Neural progenitor cell (in vitro differentiated cells): Measurements from ENCODE around the gene MGLL. TPM values are rescaled to one million over a fixed set of nuclear protein-coding genes. Genes with fewer than 3 reads are reported as not detected.

Experiments
- DNase-seq: peaks from one replicate; pipeline ENCODE4 v3.0.0-alpha.2; 2016; ENCODE audit warnings: low spot score
- H2AFZ ChIP-seq: fragments of 200-600 bp; sonication (generic); replicated peaks from 2 replicates; pipeline ENCODE4 v1.6.1; 2016; ENCODE audit warnings: antibody characterized with exemption
- H3F3A ChIP-seq: fragments of 200-600 bp; sonication (generic); 2 replicates; pipeline ENCODE4 v1.6.1; 2016; ENCODE audit warnings: antibody characterized with exemption, low read depth
- H3K27ac ChIP-seq: fragments of 200-600 bp; sonication (generic); 2 replicates; pipeline ENCODE4 v1.5.1; 2016; ENCODE audit warnings: mild to moderate bottlenecking
- H3K27me3 ChIP-seq: fragments of 200-600 bp; sonication (generic); 2 replicates; pipeline ENCODE4 v1.6.1; 2016; ENCODE audit warnings: mild to moderate bottlenecking, moderate library complexity
- H3K36me3 ChIP-seq: fragments of 200-600 bp; sonication (generic); 2 replicates; pipeline ENCODE4 v1.5.1; 2016
- H3K4me1 ChIP-seq: fragments of 200-600 bp; sonication (generic); 2 replicates; pipeline ENCODE4 v1.6.1; 2016; ENCODE audit warnings: mixed run types
- H3K4me2 ChIP-seq: fragments of 200-600 bp; sonication (generic); 2 replicates; pipeline ENCODE4 v1.6.1; 2016
- H3K4me3 ChIP-seq: fragments of 200-600 bp; sonication (generic); 2 replicates; pipeline ENCODE4 v1.5.1; 2016
- H3K79me2 ChIP-seq: fragments of 200-600 bp; sonication (generic); 2 replicates; pipeline ENCODE4 v1.6.1; 2016; ENCODE audit warnings: low read depth
- H3K9ac ChIP-seq: fragments of 200-600 bp; sonication (generic); 2 replicates; pipeline ENCODE4 v1.6.1; 2016
- H3K9me3 ChIP-seq: fragments of 200-600 bp; sonication (generic); 2 replicates; pipeline ENCODE4 v1.5.1; 2016; ENCODE audit warnings: low read depth
- H4K20me1 ChIP-seq: fragments of 200-600 bp; sonication (generic); 2 replicates; pipeline ENCODE4 v1.6.1; 2016; ENCODE audit warnings: low read depth
- H3K27ac Mint-ChIP-seq: 3 replicates; pipeline ENCODE4 v1.8.0; 2021; ENCODE audit warnings: mixed read lengths
- H3K27me3 Mint-ChIP-seq: 2 replicates; pipeline ENCODE4 v1.8.0; 2022; ENCODE audit warnings: low read depth, mild to moderate bottlenecking, inconsistent platforms, moderate library complexity, mixed read lengths; ENCODE audit not compliant: insufficient read depth
- H3K36me3 Mint-ChIP-seq: 3 replicates; pipeline ENCODE4 v1.8.0; 2021; ENCODE audit warnings: mixed read lengths
- H3K4me1 Mint-ChIP-seq: 3 replicates; pipeline ENCODE4 v1.8.0; 2021; ENCODE audit warnings: mixed read lengths
- H3K4me3 Mint-ChIP-seq: 3 replicates; pipeline ENCODE4 v1.8.0; 2021; ENCODE audit warnings: mild to moderate bottlenecking, moderate library complexity, mixed read lengths
- H3K9me3 Mint-ChIP-seq: 3 replicates; pipeline ENCODE4 v1.8.0; 2020; ENCODE audit warnings: mixed read lengths
- CTCF ChIP-seq: fragments of 200-600 bp; sonication (generic); IDR thresholded peaks from 2 replicates; pipeline ENCODE4 v1.5.1; 2017; ENCODE audit warnings: antibody characterized with exemption, mild to moderate bottlenecking
- EZH2 ChIP-seq: fragments of 200-600 bp; sonication (generic); IDR thresholded peaks from 2 replicates; pipeline ENCODE4 v1.6.1; 2017; ENCODE audit warnings: antibody characterized with exemption, mild to moderate bottlenecking, moderate library complexity
- EZH2phosphoT487 ChIP-seq: fragments of 200-600 bp; sonication (generic); IDR thresholded peaks from 2 replicates; pipeline ENCODE4 v1.6.1; 2017; ENCODE audit warnings: antibody characterized with exemption
- total RNA-seq: library from RNA; depleted of rRNA; stranded (reverse); fragments of >200 nt; gene quantifications from 2 replicates; pipeline ENCODE4 v1.2.3, GENCODE V29; 2015; ENCODE audit warnings: low replicate concordance

MGLL gene
- total RNA-seq, 1 donor from 2014 or later: 0.15 TPM

- Mint-ChIP-seq H3K27me3 (peaks cover 1% of the 10 kb centered on the region), H3K4me3 (no peak overlapping the region), H3K9me3 (peaks cover 3% of the 10 kb centered on the region), H3K27ac (no peak overlapping the region), H3K36me3 (no peaks in the 10 kb centered on the region), H3K4me1 (peaks cover 2% of the 10 kb centered on the region)
- H3K27ac ChIP-seq: no peak overlapping the region
- H3K36me3 ChIP-seq: no peaks in the 10 kb centered on the region
- H3K4me3 ChIP-seq: no peak overlapping the region
- no peaks in the 10 kb centered on the region for H3F3A ChIP-seq
- TF ChIP-seq EZH2phosphoT487 (no peak), CTCF (no peak), EZH2 (no peak)
- no peak for DNase-seq
- H2AFZ ChIP-seq: no peak overlapping the region
- H3K9ac ChIP-seq: no peak overlapping the region
- H3K4me1 ChIP-seq: no peaks in the 10 kb centered on the region
- H4K20me1 ChIP-seq: no peaks in the 10 kb centered on the region
- no peaks in the 10 kb centered on the region for H3K79me2 ChIP-seq
- no peaks in the 10 kb centered on the region for H3K9me3 ChIP-seq
- no peaks in the 10 kb centered on the region for H3K27me3 ChIP-seq
- H3K4me2 ChIP-seq: no peak overlapping the region
Measured at GRCh38 chr3:127808197-127808596, 14.1 kb downstream of the MGLL start.

GRCh38 chr3:127805026-127805753, 17.1 kb downstream of the MGLL start:
- no peaks in the 10 kb centered on the region for H3K79me2 ChIP-seq
- H3K4me1 ChIP-seq: no peaks in the 10 kb centered on the region
- Mint-ChIP-seq H3K27ac (no peak overlapping the region), H3K4me3 (no peak overlapping the region), H3K27me3 (peaks cover 2% of the 10 kb centered on the region), H3K4me1 (peaks cover 2% of the 10 kb centered on the region), H3K9me3 (no peaks in the 10 kb centered on the region), H3K36me3 (no peaks in the 10 kb centered on the region)
- H2AFZ ChIP-seq: no peak overlapping the region
- no peak overlapping the region for H3K27ac ChIP-seq
- no peaks in the 10 kb centered on the region for H4K20me1 ChIP-seq
- H3F3A ChIP-seq: no peaks in the 10 kb centered on the region
- H3K4me2 ChIP-seq: no peak overlapping the region
- no peak for DNase-seq
- H3K9me3 ChIP-seq: no peaks in the 10 kb centered on the region
- no peak overlapping the region for H3K9ac ChIP-seq
- no peak overlapping the region for H3K4me3 ChIP-seq
- no peaks in the 10 kb centered on the region for H3K36me3 ChIP-seq
- no peaks in the 10 kb centered on the region for H3K27me3 ChIP-seq
- TF ChIP-seq EZH2phosphoT487: no peak
- no peak for TF ChIP-seq CTCF
- no peak for TF ChIP-seq EZH2

- peaks cover 2% of the 10 kb centered on the region for H3K4me1 Mint-ChIP-seq
- no peaks in the 10 kb centered on the region for H3K36me3 Mint-ChIP-seq
- no peaks in the 10 kb centered on the region for H4K20me1 ChIP-seq
- H3K4me1 ChIP-seq: no peaks in the 10 kb centered on the region
- no peak overlapping the region for H3K27ac Mint-ChIP-seq
- no peak overlapping the region for H3K4me2 ChIP-seq
- H3K79me2 ChIP-seq: no peaks in the 10 kb centered on the region
- H3K27ac ChIP-seq: no peak overlapping the region
- no peaks in the 10 kb centered on the region for H3K9me3 ChIP-seq
- no peaks in the 10 kb centered on the region for H3K9me3 Mint-ChIP-seq
- H3K9ac ChIP-seq: no peak overlapping the region
- TF ChIP-seq EZH2phosphoT487: no peak
- TF ChIP-seq EZH2: no peak
- no peak for TF ChIP-seq CTCF
- H3K27me3 ChIP-seq: no peaks in the 10 kb centered on the region
- H3K4me3 Mint-ChIP-seq: no peak overlapping the region
- DNase-seq: no peak
- H3K27me3 Mint-ChIP-seq: peaks cover 2% of the 10 kb centered on the region
- H3K36me3 ChIP-seq: no peaks in the 10 kb centered on the region
- no peak overlapping the region for H3K4me3 ChIP-seq
- no peak overlapping the region for H2AFZ ChIP-seq
- H3F3A ChIP-seq: no peaks in the 10 kb centered on the region
Measured at GRCh38 chr3:127804141-127804540, 18.2 kb downstream of the MGLL start.
